Hair follicle dermal papilla cell (primary cell): Measurements from ENCODE around the gene OR1G1. TPM values are rescaled to one million over a fixed set of nuclear protein-coding genes. Genes with fewer than 3 reads are reported as not detected.

Source experiments
- total RNA-seq: library from RNA; depleted of rRNA; stranded (reverse); fragments of >200 nt; gene quantifications from 2 replicates; pipeline ENCODE4 v1.2.3, GENCODE V29; 2012

The OR1G1 gene
- not detected in 2 replicates for total RNA-seq

DNA sequence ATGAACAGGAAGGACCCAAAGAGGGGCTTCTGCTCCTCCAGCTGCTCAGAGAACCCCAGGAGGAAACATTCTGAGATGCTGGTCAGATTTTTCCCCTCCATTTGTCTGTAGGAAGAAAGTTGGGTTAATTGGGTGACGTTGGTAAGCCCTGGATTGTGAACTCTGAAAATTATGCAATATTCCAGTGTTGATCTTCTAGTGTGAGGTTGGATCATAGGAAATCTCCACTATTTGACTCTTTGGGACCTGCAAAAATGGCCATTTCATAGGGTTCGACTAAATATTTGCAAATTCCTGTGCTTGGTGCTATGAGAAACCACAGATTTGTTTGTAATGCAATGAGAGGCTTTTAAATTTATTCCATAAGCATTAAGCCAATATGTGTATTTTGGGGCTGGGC lies at the start of gene OR1G1:
Gene OR1G1, minus strand, starts transcription at position 101 of the 400 bp plus-strand sequence. Its CDS starts 0 bp downstream, at position 101.

DNA sequence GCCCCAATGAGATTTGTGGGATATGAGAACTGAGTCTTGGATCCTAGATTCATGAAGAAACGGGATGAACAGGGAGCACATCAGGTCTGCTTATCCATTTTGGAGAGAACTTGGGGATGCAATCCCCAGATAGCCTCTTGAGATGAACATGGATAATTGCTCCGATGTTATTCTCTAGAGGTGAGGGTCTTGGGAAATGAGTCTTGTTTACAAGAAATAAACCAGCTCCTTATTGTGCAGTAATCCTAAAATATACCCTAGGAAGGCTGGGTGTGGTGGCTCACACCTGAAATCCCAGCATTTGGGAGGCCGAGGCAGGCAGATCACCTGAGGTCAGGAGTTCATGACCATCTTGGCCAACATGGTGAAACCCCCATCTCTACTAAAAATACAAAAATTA lies 23.0 kb downstream of the OR1G1 start, which contains the start of gene OR1D2:
Gene OR1D2, minus strand, starts transcription at position 101 of the 400 bp plus-strand sequence. CDS start 11,426 bp downstream, outside the sequence.

Other genes with a start within 250 kb of the OR1G1 start
- not detected in 2 replicates for gene OR1D5, start 63.9 kb downstream of the OR1G1 start, total RNA-seq
- not detected in 2 replicates for gene OR1D2, start 23.1 kb downstream of the OR1G1 start, total RNA-seq
- gene OR1A2, start 70.0 kb upstream of the OR1G1 start, total RNA-seq, result not detected in 2 replicates
- gene OR1A1, start 80.1 kb upstream of the OR1G1 start, total RNA-seq, result not detected in 2 replicates
- gene OR3A1, start 170.8 kb upstream of the OR1G1 start, total RNA-seq, result not detected in 2 replicates